Measurements from ENCODE around the gene TTLL10. TPM values are rescaled to one million over a fixed set of nuclear protein-coding genes. Genes with fewer than 3 reads are reported as not detected.

Gene TTLL10
- total and polyA plus RNA-seq, 2 experiments from 2014 or later: 0.45 TPM; not detected in 1

- Histone ChIP-seq H3K9me2 (ENCODE audit: insufficient read depth) (no peaks in the 10 kb centered on the region), H3K79me2 (replicated peaks; ENCODE audit: insufficient read depth) (no peaks in the 10 kb centered on the region), H3K27me3 (ENCODE audit: insufficient read depth) (no peaks in the 10 kb centered on the region), H3K4me1 (ENCODE audit: insufficient read depth) (no peaks in the 10 kb centered on the region), H3K36me3 (ENCODE audit: insufficient read depth) (peaks cover 7% of the 10 kb centered on the region; the same call in 1 of the 2 replicates), H3F3A (replicated peaks; ENCODE audit: low read depth) (no peaks in the 10 kb centered on the region), H3K4me2 (no peak overlapping the region), H4K20me1 (replicated peaks; ENCODE audit: insufficient read depth) (peaks cover 5% of the 10 kb centered on the region; the same call in 1 of the 2 replicates), H3K4me3 (no peak overlapping the region), H2AFZ (no peak overlapping the region), H3K27ac (ENCODE audit: low read depth) (no peak overlapping the region)
- H3K4me3 Mint-ChIP-seq: no peak overlapping the region
- no peaks in the 10 kb centered on the region for H3K9me3 Mint-ChIP-seq
- H3K27me3 Mint-ChIP-seq (ENCODE audit: insufficient read depth, low read depth, poor library complexity): peaks cover 9% of the 10 kb centered on the region
- TF ChIP-seq REST (IDR thresholded peaks at IDR 0.05; ENCODE audit: unreplicated experiment) (no peak), EZH2phosphoT487 (IDR thresholded peaks at IDR 0.05; ENCODE audit: unreplicated experiment) (no peak), ZNF331 (CRISPR knock-in tag; IDR thresholded peaks at IDR 0.05; ENCODE audit: low read depth) (no peak), EZH2 (IDR thresholded peaks at IDR 0.05; ENCODE audit: low read depth, unreplicated experiment) (no peak), CREB1 (CRISPR knock-in tag; IDR thresholded peaks at IDR 0.05; ENCODE audit: low read depth) (no peak), ZNF462 (CRISPR knock-in tag; IDR thresholded peaks at IDR 0.05) (no peak), ZNF114 (CRISPR knock-in tag; IDR thresholded peaks at IDR 0.05) (no peak), NANOG (IDR thresholded peaks at IDR 0.05; ENCODE audit: borderline replicate concordance) (no peak), POLR2AphosphoS5 (IDR thresholded peaks at IDR 0.05; ENCODE audit: low read depth) (no peak), CTCF (conservative IDR thresholded peaks at IDR 0.05; ENCODE audit: low read depth in 2 of 2) (no peak), STAT1 (IDR thresholded peaks at IDR 0.05; ENCODE audit: unreplicated experiment) (no peak), JUNB (IDR thresholded peaks at IDR 0.05; ENCODE audit: unreplicated experiment) (no peak), ETS1 (IDR thresholded peaks at IDR 0.05) (no peak)
- DNase-seq (ENCODE audit: low spot score): no peak
- H3K27ac Mint-ChIP-seq: no peak overlapping the region
- no peak for ATAC-seq
- H3K36me3 Mint-ChIP-seq (ENCODE audit: low read depth): peaks cover 34% of the 10 kb centered on the region
- H3K4me1 Mint-ChIP-seq: no peaks in the 10 kb centered on the region
Measured at GRCh38 chr1:1220197-1220596, 46.5 kb downstream of the TTLL10 start.

Data from GM23338 (cell line).